ENCODE measurements around the gene KRIT1.

DNA sequence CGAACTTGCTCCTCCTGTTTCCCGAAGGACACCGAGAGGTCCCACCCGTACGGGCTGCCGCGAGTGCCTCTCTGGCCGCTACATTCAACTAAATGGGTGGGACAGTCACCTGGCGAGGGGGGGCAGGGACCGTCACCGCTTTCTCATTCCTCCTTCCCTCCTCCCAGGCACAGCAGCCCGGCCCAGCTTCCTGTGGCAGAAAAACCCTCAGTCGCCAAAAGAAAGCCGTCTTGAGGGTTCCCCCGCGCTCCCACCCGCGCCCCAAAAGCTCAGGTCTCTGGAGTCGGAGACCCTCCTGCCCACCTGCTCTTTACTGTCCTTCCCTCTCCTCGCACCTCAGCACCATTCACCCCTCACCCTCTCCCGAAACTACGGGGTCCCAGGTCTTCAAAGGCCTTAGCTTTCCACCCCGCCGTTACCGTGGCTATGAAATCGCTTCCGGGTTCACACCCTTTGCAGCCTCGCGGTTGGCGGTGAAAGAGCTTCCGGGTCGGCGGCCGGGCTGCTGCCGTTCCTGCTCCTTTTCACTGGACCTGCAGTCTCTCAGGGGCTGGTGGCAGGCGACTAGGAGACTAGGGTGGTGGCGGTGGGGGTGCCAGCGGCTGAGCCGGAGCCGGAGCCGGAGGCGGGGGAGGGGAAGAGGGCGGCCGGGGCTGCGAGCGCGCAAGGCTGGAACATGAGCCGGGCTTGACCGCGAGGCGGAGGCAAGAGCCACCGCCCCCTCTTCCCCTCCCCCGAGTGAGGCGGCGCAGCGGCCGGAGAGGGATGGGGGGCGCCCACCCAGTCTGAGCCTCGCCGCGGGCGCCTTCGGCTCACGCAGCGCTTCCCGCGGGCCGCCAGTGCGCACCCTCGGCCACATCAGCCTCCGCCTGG lies at the start of gene KRIT1, which contains the start of gene ANKIB1:
- TF ChIP-seq, protein P1, sequence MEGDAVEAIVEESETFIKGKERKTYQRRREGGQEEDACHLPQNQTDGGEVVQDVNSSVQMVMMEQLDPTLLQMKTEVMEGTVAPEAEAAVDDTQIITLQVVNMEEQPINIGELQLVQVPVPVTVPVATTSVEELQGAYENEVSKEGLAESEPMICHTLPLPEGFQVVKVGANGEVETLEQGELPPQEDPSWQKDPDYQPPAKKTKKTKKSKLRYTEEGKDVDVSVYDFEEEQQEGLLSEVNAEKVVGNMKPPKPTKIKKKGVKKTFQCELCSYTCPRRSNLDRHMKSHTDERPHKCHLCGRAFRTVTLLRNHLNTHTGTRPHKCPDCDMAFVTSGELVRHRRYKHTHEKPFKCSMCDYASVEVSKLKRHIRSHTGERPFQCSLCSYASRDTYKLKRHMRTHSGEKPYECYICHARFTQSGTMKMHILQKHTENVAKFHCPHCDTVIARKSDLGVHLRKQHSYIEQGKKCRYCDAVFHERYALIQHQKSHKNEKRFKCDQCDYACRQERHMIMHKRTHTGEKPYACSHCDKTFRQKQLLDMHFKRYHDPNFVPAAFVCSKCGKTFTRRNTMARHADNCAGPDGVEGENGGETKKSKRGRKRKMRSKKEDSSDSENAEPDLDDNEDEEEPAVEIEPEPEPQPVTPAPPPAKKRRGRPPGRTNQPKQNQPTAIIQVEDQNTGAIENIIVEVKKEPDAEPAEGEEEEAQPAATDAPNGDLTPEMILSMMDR (IDR thresholded peaks at IDR 0.05): peak in 4 of 7 experiments; percentile 22 to 41 (median 36)
- peak; percentile 51 to 86 (median 83) for TF ChIP-seq POLR2A (IDR thresholded peaks at IDR 0.05)
